ENCODE measurements around the gene TBC1D4.

Gene TBC1D4

DNA sequence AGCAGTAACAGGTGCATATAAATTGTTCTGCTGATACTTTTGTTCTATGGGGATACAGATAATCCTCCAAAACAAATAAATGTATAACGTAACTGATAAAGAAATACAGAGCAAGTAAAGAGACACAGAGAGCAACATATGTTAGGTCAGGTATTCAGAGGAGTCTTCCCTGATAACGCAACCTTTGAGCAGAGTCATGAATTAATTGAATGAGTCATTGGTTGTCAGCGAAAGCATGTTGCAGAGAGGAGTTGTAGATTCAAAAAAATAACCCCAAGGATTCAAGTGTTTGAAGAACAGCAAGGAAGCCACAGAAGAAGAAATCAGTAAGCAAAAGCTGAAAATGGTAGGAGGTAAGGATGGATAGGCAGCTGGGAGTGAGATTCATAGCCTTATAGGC, 245.2 kb downstream of the TBC1D4 start:
- TF ChIP-seq, protein P1, sequence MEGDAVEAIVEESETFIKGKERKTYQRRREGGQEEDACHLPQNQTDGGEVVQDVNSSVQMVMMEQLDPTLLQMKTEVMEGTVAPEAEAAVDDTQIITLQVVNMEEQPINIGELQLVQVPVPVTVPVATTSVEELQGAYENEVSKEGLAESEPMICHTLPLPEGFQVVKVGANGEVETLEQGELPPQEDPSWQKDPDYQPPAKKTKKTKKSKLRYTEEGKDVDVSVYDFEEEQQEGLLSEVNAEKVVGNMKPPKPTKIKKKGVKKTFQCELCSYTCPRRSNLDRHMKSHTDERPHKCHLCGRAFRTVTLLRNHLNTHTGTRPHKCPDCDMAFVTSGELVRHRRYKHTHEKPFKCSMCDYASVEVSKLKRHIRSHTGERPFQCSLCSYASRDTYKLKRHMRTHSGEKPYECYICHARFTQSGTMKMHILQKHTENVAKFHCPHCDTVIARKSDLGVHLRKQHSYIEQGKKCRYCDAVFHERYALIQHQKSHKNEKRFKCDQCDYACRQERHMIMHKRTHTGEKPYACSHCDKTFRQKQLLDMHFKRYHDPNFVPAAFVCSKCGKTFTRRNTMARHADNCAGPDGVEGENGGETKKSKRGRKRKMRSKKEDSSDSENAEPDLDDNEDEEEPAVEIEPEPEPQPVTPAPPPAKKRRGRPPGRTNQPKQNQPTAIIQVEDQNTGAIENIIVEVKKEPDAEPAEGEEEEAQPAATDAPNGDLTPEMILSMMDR (IDR thresholded peaks at IDR 0.05; ENCODE audit: insufficient read depth, low read depth, low read length, missing control alignments) = no peak
- H3K4me3 ChIP-seq (ENCODE audit: low read length) = no peak overlapping the region
- peak; percentile 54 for DNase-seq (ENCODE audit: low read depth)
